K562 (cell line): ENCODE data around the gene TSSK2. TPM values are rescaled to one million over a fixed set of nuclear protein-coding genes. Genes with fewer than 3 reads are reported as not detected.

ENCODE experiments used
- BCOR ChIP-seq: fragments of 450-650 bp; IDR thresholded peaks from 2 replicates; pipeline ENCODE4 v1.6.1; 2016
- CBX3 ChIP-seq, 2 experiments: IDR thresholded peaks; 1 replicate in 1 of 2; 2 replicates in 1 of 2; pipeline ENCODE4 v1.6.1; 2012; ENCODE audit warnings: inconsistent platforms in 2 of 2, low read length in 2 of 2, borderline replicate concordance in 1 of 2, control low read depth in 1 of 2
- CCAR2 ChIP-seq: fragments of 200-400 bp; formaldehyde crosslinking; IDR thresholded peaks from 2 replicates; pipeline ENCODE4 v1.6.1; 2017; ENCODE audit warnings: mild to moderate bottlenecking, low read depth, low read length
- CTBP1 ChIP-seq: fragments of 450-650 bp; IDR thresholded peaks from 2 replicates; pipeline ENCODE4 v1.6.1; 2016; ENCODE audit warnings: borderline replicate concordance
- HIVEP1 ChIP-seq: fragments of 250-450 bp; sonication (Bioruptor Pico); IDR thresholded peaks from 2 replicates; pipeline ENCODE4 v1.4.0; 2020; ENCODE audit warnings: mild to moderate bottlenecking
- HOMEZ ChIP-seq: fragments of 250-450 bp; sonication (Bioruptor Pico); IDR thresholded peaks from 2 replicates; pipeline ENCODE4 v1.4.0; 2020; ENCODE audit warnings: mild to moderate bottlenecking, moderate library complexity
- JUNB ChIP-seq: fragments of 450-650 bp; formaldehyde crosslinking; conservative IDR thresholded peaks from 2 replicates; pipeline ENCODE4 v1.4.0; 2020; ENCODE audit warnings: mild to moderate bottlenecking
- MCM3 ChIP-seq: fragments of 450-650 bp; IDR thresholded peaks from 2 replicates; pipeline ENCODE4 v1.6.1; 2016
- MCM7 ChIP-seq, 2 experiments: fragments of 450-650 bp; IDR thresholded peaks; 2 replicates each; pipeline ENCODE4 v1.6.1; 2016 to 2018
- MTF1 ChIP-seq: fragments of 250-450 bp; sonication (Bioruptor Pico); IDR thresholded peaks from 2 replicates; pipeline ENCODE4 v1.9.0; 2021; ENCODE audit warnings: moderate library complexity, mild to moderate bottlenecking, inconsistent platforms, borderline replicate concordance
- NCOA2 ChIP-seq, 2 experiments: fragments of 450-650 bp; IDR thresholded peaks; 2 replicates each; pipeline ENCODE4 v1.6.1; 2018; ENCODE audit warnings: mild to moderate bottlenecking in 2 of 2, moderate library complexity in 1 of 2; ENCODE audit not compliant: partially characterized antibody in 2 of 2
- NR2F6 ChIP-seq: fragments of 450-650 bp; formaldehyde crosslinking; IDR thresholded peaks from 2 replicates; pipeline ENCODE4 v1.4.0; 2020; ENCODE audit warnings: mild to moderate bottlenecking
- PKNOX1 ChIP-seq: fragments of 450-650 bp; IDR thresholded peaks from 2 replicates; pipeline ENCODE4 v1.6.1; 2016
- SOX6 ChIP-seq: fragments of 450-650 bp; IDR thresholded peaks from 2 replicates; pipeline ENCODE4 v1.6.1; 2014; ENCODE audit warnings: mild to moderate bottlenecking
- TRIM28 ChIP-seq: fragments of 450-650 bp; IDR thresholded peaks from 2 replicates; pipeline ENCODE4 v1.6.1; 2017
- ZNF445 ChIP-seq: fragments of 250-450 bp; sonication (Bioruptor Pico); IDR thresholded peaks from 2 replicates; pipeline ENCODE4 v1.4.0; 2020; ENCODE audit warnings: low read depth, mild to moderate bottlenecking, moderate library complexity
- ZNF512 ChIP-seq: IDR thresholded peaks from 2 replicates; pipeline ENCODE4 v1.6.1; 2016; ENCODE audit warnings: missing genetic modification characterization, missing compliant biosample characterization
- ZNF668 ChIP-seq: fragments of 250-450 bp; sonication (Bioruptor Pico); IDR thresholded peaks from 2 replicates; pipeline ENCODE4 v1.8.0; 2022; ENCODE audit warnings: mild to moderate bottlenecking, inconsistent platforms
- ZNF740 ChIP-seq, 3 experiments: fragments of 200-800 bp in 1 of 3; sonication (Bioruptor generic) in 1 of 3; sonication (generic) in 1 of 3; formaldehyde crosslinking in 1 of 3; IDR thresholded peaks; 2 replicates each; pipeline versions ENCODE4 v1.6.1 to v1.8.0; 2016 to 2022; ENCODE audit warnings: mild to moderate bottlenecking in 2 of 3, missing compliant biosample characterization in 2 of 3, missing genetic modification characterization in 2 of 3, missing genetic modification reagents in 1 of 3
- ZNF778 ChIP-seq: fragments of 450-650 bp; formaldehyde crosslinking; IDR thresholded peaks from 2 replicates; pipeline ENCODE4 v1.4.0; 2020; ENCODE audit warnings: mild to moderate bottlenecking, moderate library complexity
- polyA plus RNA-seq, 8 experiments: library from polyadenylated mRNA; depleted of rRNA in 4 of 8; stranded (reverse) in 5 of 8; unstranded in 3 of 8; fragments of >200 nt; fragmentation: Nextera tagmentation in 2 of 8; fragmentation: Illumina TruSeq in 1 of 8; extraction: Ambion mirVana in 2 of 8; extraction: Trizol in 1 of 8; gene quantifications; 2 replicates each; pipeline versions ENCODE4 v1.2.1 to v1.2.3, GENCODE V29; 2011 to 2014; ENCODE audit warnings: inconsistent platforms in 1 of 8, missing spikeins in 1 of 8
- total RNA-seq, 7 experiments: library from RNA; depleted of rRNA in 6 of 7; stranded (reverse); fragments of >200 nt in 6 of 7; fragmentation: Illumina TruSeq in 2 of 7; extraction: Trizol in 2 of 7; gene quantifications; 2 replicates each; pipeline versions ENCODE4 v1.2.1 to v1.2.3, GENCODE V29; 2011 to 2021; ENCODE audit warnings: low replicate concordance in 1 of 7

TSSK2 gene
- total and polyA plus RNA-seq, 9 of the 15 experiments (the other 6 are each of a cell fraction or from before 2014, with no cell fraction given): 0.04 TPM; not detected in 8

- peak in 1 of 2 experiments; percentile 99; a peak in 2 of 4 replicates for TF ChIP-seq MCM7 (IDR thresholded peaks at IDR 0.05)
- TF ChIP-seq NCOA2 (IDR thresholded peaks at IDR 0.05; ENCODE audit: partially characterized antibody in 2 of 2): no peak
- TF ChIP-seq ZNF740 (CRISPR knock-in tag; IDR thresholded peaks at IDR 0.05): no peak
- TF ChIP-seq ZNF740 (tag; IDR thresholded peaks at IDR 0.05): 0 out of 4 replicates have a peak, but pooled peaks of 1 of the 2 experiments have one; percentile 27
- TF ChIP-seq ZNF778 (CRISPR knock-in tag): no peak
- peak; percentile 45; the same call in 1 of the 2 replicates for TF ChIP-seq HOMEZ (CRISPR knock-in tag)
- TF ChIP-seq NR2F6 (CRISPR knock-in tag): no peak
- peak; percentile 54; the same call in 1 of the 2 replicates for TF ChIP-seq TRIM28
- TF ChIP-seq CTBP1: 0 out of 2 replicates have a peak, but pooled peaks have one; percentile 36
- TF ChIP-seq ZNF445 (CRISPR knock-in tag): no peak
- peak; percentile 69; the same call in 1 of the 2 replicates for TF ChIP-seq MTF1 (CRISPR knock-in tag)
- TF ChIP-seq MCM3: peak; percentile 90
- TF ChIP-seq CCAR2: no peak
- TF ChIP-seq SOX6: no peak
- peak in 1 of 2 experiments; percentile 84; a peak in 2 of 3 replicates for TF ChIP-seq CBX3 (IDR thresholded peaks at IDR 0.05; ENCODE audit: borderline replicate concordance in 1 of 2, low read length in 2 of 2)
- TF ChIP-seq BCOR: peak; percentile 95
- no peak for TF ChIP-seq PKNOX1
- no peak for TF ChIP-seq HIVEP1 (CRISPR knock-in tag)
- 0 out of 2 replicates have a peak, but pooled peaks have one; percentile 9 for TF ChIP-seq JUNB
- no peak for TF ChIP-seq ZNF668 (CRISPR knock-in tag)
- TF ChIP-seq ZNF512 (tag): no peak
Observed at GRCh38 chr22:19151329-19152191, 20.5 kb downstream of the TSSK2 start (continued).
